Measurements from ENCODE around the gene FOXO3. TPM values are rescaled to one million over a fixed set of nuclear protein-coding genes. Genes with fewer than 3 reads are reported as not detected.

FOXO3 gene
- total RNA-seq, 2 donors from 2014 or later = 7.1 to 10.0 TPM

- Mint-ChIP-seq H3K4me1 (ENCODE audit: low read depth) (peaks cover 21% of the 10 kb centered on the region), H3K9me3 (no peaks in the 10 kb centered on the region), H3K36me3 (ENCODE audit: insufficient read depth in 2 of 2) (peaks cover 2 to 4% of the 10 kb centered on the region in 2 donors), H3K4me3 (no peak overlapping the region), H3K27ac (no peak overlapping the region), H3K27me3 (ENCODE audit: low read depth) (no peaks in the 10 kb centered on the region)
- no peak for DNase-seq
- ATAC-seq (replicated peaks in 1 of 2) = no peak
These were observed 128.8 kb downstream of the FOXO3 start for GRCh38 chr6:108689272-108690161.

DNA sequence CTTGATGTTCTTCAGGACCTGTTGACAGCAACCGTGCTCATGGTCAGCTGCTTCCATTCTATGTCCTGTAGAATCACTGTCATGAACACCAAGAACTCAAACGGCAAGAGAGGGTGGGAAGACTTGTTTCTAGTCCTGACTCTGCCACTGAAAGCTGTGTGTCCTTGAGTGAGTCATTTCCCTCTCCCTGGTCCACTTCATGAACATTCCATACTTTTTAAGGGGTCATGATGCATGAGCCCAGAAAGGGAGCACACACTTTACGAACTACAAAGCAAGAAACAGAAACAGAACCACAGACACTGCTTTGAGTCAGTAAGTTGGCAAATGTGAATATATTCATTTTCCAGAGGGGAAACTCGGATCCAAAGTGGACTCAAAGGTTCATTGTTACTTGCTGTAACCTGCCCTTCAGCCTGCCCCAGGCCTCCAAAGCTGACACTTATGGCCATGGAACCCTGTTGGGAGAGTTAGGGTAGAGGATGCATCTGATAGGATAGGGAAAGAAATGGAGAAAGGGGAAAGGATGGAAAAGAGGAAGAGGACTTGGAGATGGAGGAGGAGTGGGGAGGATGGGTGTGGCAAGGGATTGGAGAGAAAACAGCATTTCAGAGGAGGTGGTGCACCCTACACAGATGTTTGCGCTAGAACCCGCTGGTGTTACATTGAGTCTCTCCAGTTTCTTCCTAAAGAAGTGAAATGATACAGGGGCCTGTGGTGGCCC lies 129.8 kb downstream of the FOXO3 start:
- Mint-ChIP-seq H3K4me3 (no peak overlapping the region), H3K4me1 (ENCODE audit: low read depth) (peaks cover 13% of the 10 kb centered on the region), H3K27ac (peak overlapping the region; percentile 5), H3K9me3 (no peaks in the 10 kb centered on the region), H3K36me3 (ENCODE audit: insufficient read depth in 2 of 2) (peaks cover 0 to 4% of the 10 kb centered on the region in 2 donors), H3K27me3 (ENCODE audit: low read depth) (no peaks in the 10 kb centered on the region)
- ATAC-seq (replicated peaks in 1 of 2) (no peak), DNase-seq (no peak)

- no peak for ATAC-seq (replicated peaks in 1 of 2)
- Mint-ChIP-seq H3K27ac (peak overlapping the region; percentile 34), H3K4me1 (ENCODE audit: low read depth) (peaks cover 8% of the 10 kb centered on the region), H3K4me3 (no peak overlapping the region), H3K36me3 (ENCODE audit: insufficient read depth in 2 of 2) (peaks cover 0 to 2% of the 10 kb centered on the region in 2 donors), H3K27me3 (ENCODE audit: low read depth) (no peaks in the 10 kb centered on the region), H3K9me3 (no peaks in the 10 kb centered on the region)
- no peak for DNase-seq
These were observed 132.9 kb downstream of the FOXO3 start for GRCh38 chr6:108693430-108694154.

- Mint-ChIP-seq H3K4me1 (ENCODE audit: low read depth) (peaks cover 8% of the 10 kb centered on the region), H3K9me3 (peaks cover 0 to 2% of the 10 kb centered on the region in 2 donors), H3K27ac (no peak overlapping the region), H3K27me3 (ENCODE audit: low read depth) (no peaks in the 10 kb centered on the region), H3K36me3 (ENCODE audit: insufficient read depth in 2 of 2) (no peaks in the 10 kb centered on the region), H3K4me3 (no peak overlapping the region)
- ATAC-seq (replicated peaks in 1 of 2) (no peak), DNase-seq (no peak)
These were observed 134.1 kb downstream of the FOXO3 start for GRCh38 chr6:108694816-108695215.

DNA sequence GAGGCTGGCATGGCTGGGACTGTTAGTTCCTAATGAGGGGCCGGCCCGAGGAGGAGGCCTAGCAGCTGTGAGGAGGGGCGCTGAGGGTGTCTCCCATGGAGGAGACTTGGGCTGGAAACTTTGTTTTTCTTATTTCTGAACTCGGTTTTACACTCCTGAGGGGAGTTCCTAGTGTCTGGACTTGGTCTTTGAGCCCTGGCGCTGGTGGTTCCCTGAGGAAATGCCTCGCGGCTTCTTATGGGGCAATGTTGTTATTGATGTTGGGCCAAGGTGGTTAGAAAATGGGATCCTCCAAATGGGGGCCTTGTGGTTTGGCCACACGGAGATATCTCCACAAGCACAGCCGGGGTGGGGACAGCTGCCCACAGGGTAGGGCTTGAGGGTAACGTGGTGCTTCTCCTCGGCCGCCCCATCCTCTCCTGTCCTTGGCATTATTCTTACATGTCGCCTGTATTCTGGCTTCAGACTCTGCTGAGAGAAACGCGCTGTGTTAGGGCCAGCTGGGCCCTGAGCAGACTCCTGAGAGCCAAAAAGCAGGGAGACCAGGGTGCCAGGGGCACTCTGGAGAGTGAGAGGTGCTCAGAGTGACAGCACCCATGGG lies 136.9 kb downstream of the FOXO3 start:
- Mint-ChIP-seq H3K4me1 (ENCODE audit: low read depth) (no peaks in the 10 kb centered on the region), H3K27ac (no peak overlapping the region), H3K4me3 (no peak overlapping the region), H3K36me3 (ENCODE audit: insufficient read depth in 2 of 2) (peaks cover 7 to 15% of the 10 kb centered on the region in 2 donors), H3K27me3 (ENCODE audit: low read depth) (no peaks in the 10 kb centered on the region), H3K9me3 (peaks cover 9% of the 10 kb centered on the region in 2 donors)
- DNase-seq = no peak
- no peak for ATAC-seq (replicated peaks in 1 of 2)

DNA sequence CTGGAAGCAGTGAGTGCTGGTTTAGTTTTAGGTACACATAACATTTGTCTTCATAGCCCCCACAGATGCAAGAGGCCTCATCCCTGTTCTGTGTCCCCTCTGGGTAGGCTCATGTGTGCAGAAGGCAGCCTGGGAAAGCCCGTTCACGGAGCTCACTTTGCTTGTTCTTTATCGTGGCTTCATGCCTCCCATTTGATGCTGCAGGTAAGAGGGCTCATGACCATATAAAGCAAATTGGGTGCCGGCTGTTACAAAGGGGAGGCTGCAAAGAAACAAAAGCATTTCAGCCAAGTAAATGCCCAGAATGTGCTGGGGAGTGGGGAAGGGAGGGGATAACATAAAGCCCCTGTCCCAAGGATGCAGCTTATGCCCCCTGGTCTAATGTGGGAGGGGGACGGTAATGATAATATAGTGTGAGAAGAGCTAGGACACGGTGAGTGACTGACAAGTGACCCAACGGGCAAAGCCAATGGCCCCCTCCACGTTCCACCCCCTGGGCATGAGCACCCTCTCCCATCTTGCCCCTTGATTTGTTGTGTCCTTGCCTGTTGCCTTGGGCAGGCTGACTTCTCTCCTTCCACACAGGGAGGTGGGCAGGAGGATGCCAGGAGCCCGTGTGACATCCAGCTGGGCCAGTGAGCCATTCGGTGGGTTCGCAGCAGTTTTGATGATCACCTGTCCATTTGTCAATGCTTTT lies 138.0 kb downstream of the FOXO3 start:
- peaks cover 10 to 12% of the 10 kb centered on the region in 2 donors for H3K9me3 Mint-ChIP-seq
- H3K4me1 Mint-ChIP-seq (ENCODE audit: low read depth) = no peaks in the 10 kb centered on the region
- ATAC-seq (replicated peaks in 1 of 2) (no peak), DNase-seq (no peak)
- H3K27ac Mint-ChIP-seq = no peak overlapping the region
- no peak overlapping the region for H3K4me3 Mint-ChIP-seq
- no peaks in the 10 kb centered on the region for H3K27me3 Mint-ChIP-seq (ENCODE audit: low read depth)
- H3K36me3 Mint-ChIP-seq (ENCODE audit: insufficient read depth in 2 of 2) = peaks cover 7 to 19% of the 10 kb centered on the region in 2 donors

- H3K9me3 Mint-ChIP-seq = peaks cover 10 to 12% of the 10 kb centered on the region in 2 donors
- peaks cover 7 to 19% of the 10 kb centered on the region in 2 donors for H3K36me3 Mint-ChIP-seq (ENCODE audit: insufficient read depth in 2 of 2)
- ATAC-seq (replicated peaks in 1 of 2) (no peak), DNase-seq (no peak)
- no peaks in the 10 kb centered on the region for H3K27me3 Mint-ChIP-seq (ENCODE audit: low read depth)
- H3K27ac Mint-ChIP-seq = no peak overlapping the region
- no peak overlapping the region for H3K4me3 Mint-ChIP-seq
- no peaks in the 10 kb centered on the region for H3K4me1 Mint-ChIP-seq (ENCODE audit: low read depth)
These were observed 138.7 kb downstream of the FOXO3 start for GRCh38 chr6:108699290-108700041.

DNA sequence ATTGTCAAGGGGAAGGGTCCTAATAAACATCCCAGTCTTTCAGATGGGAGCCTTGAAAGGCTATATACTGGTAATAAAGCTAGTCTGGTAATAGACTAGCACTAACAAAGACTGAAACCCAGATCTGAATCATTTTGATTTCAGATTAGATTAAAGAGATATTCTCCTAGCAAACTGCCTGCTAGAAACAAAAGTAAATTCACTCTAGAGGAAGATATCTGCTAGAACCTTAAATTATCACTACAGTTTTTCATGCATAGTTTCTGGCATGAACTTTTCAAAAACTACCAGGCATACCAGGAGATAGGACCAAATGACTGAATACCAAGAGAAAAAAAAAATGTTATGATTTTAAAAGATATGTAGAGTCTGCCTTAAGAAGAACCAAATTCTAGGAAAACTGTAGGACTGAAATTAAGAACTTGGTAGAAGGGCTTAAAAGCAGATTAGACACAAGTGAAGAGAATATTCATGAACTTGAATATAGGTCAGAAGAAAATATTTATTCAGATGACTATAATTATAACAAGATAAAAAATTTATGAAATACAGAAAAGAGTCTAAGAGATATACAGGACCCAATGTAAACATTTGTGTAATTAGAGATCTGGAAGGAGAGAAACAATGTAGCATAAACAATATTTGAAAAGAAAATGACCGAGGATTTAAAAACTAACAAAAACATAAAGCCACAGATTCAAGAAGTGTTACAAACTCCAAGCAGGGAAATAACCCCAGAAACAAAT lies 141.6 kb downstream of the FOXO3 start:
- ATAC-seq (replicated peaks in 1 of 2) = no peak
- H3K4me3 Mint-ChIP-seq = no peak overlapping the region
- DNase-seq = no peak
- H3K4me1 Mint-ChIP-seq (ENCODE audit: low read depth) = no peaks in the 10 kb centered on the region
- peak overlapping the region; percentile 43 for H3K27ac Mint-ChIP-seq
- no peaks in the 10 kb centered on the region for H3K27me3 Mint-ChIP-seq (ENCODE audit: low read depth)
- H3K36me3 Mint-ChIP-seq (ENCODE audit: insufficient read depth in 2 of 2) = peaks cover 7 to 19% of the 10 kb centered on the region in 2 donors
- H3K9me3 Mint-ChIP-seq = peaks cover 10 to 12% of the 10 kb centered on the region in 2 donors

DNA sequence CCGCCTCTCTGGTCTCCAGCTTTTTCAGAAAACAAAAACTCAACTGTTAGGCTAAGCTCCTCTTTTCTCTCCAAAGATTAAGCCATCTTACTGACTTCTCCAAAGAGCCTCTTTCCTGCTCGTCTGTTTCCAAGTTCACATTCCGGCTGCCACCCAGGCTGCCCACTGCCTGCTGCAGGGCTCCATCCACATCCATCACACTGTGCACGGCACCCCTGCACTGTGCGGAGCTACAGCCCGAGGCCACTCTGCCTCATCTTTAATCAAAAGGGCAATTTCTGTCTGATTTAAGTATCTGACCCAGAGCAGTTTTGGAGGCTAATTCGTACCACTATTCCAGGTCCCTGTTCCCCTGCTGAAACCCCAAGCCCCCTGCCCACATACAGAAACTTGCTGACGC lies 145.9 kb downstream of the FOXO3 start:
- Mint-ChIP-seq H3K4me3 (no peak overlapping the region), H3K9me3 (peaks cover 3 to 6% of the 10 kb centered on the region in 2 donors), H3K27me3 (ENCODE audit: low read depth) (no peaks in the 10 kb centered on the region), H3K36me3 (ENCODE audit: insufficient read depth in 2 of 2) (peaks cover 3 to 12% of the 10 kb centered on the region in 2 donors), H3K4me1 (ENCODE audit: low read depth) (no peaks in the 10 kb centered on the region), H3K27ac (no peak overlapping the region)
- no peak for ATAC-seq (replicated peaks in 1 of 2)
- DNase-seq = no peak

- Mint-ChIP-seq H3K9me3 (peaks cover 2 to 3% of the 10 kb centered on the region in 2 donors), H3K4me1 (ENCODE audit: low read depth) (no peaks in the 10 kb centered on the region), H3K27ac (no peak overlapping the region), H3K4me3 (no peak overlapping the region), H3K36me3 (ENCODE audit: insufficient read depth in 2 of 2) (peaks cover 0 to 6% of the 10 kb centered on the region in 2 donors), H3K27me3 (ENCODE audit: low read depth) (no peaks in the 10 kb centered on the region)
- ATAC-seq (replicated peaks in 1 of 2) (no peak), DNase-seq (no peak)
These were observed 146.7 kb downstream of the FOXO3 start for GRCh38 chr6:108707328-108707976.

GRCh38 chr6:108710030-108710429 lies 149.3 kb downstream of the FOXO3 start:
- ATAC-seq (replicated peaks in 1 of 2) = no peak
- H3K27ac Mint-ChIP-seq = no peak overlapping the region
- DNase-seq = no peak
- H3K4me3 Mint-ChIP-seq = no peak overlapping the region
- H3K36me3 Mint-ChIP-seq (ENCODE audit: insufficient read depth in 2 of 2) = no peaks in the 10 kb centered on the region
- H3K4me1 Mint-ChIP-seq (ENCODE audit: low read depth) = peaks cover 13% of the 10 kb centered on the region
- no peaks in the 10 kb centered on the region for H3K27me3 Mint-ChIP-seq (ENCODE audit: low read depth)
- no peaks in the 10 kb centered on the region for H3K9me3 Mint-ChIP-seq

All from activated T-cell treated with anti-CD3 and anti-CD28 coated beads, Interleukin-2, amount 50 U/mL, for 72 hours (primary cell).